Hepatocyte (in vitro differentiated cells): Measurements from ENCODE around the gene ZNF354C. TPM values are rescaled to one million over a fixed set of nuclear protein-coding genes. Genes with fewer than 3 reads are reported as not detected.

Experiments
- DNase-seq: peaks from one replicate; pipeline ENCODE4 v3.0.0-alpha.2; 2016; ENCODE audit warnings: low spot score
- H2AFZ ChIP-seq: fragments of 200-600 bp; sonication (generic); 2 replicates; pipeline ENCODE4 v1.6.0; 2016; ENCODE audit warnings: antibody characterized with exemption, mild to moderate bottlenecking
- H3K27ac ChIP-seq: fragments of 200-600 bp; sonication (generic); 2 replicates; pipeline ENCODE4 v1.5.1; 2016; ENCODE audit warnings: mild to moderate bottlenecking
- H3K27me3 ChIP-seq: fragments of 200-600 bp; sonication (generic); 2 replicates; pipeline ENCODE4 v1.6.1; 2016
- H3K36me3 ChIP-seq: fragments of 200-600 bp; sonication (generic); replicated peaks from 2 replicates; pipeline ENCODE4 v1.5.1; 2016; ENCODE audit warnings: low read depth; ENCODE audit not compliant: insufficient read depth
- H3K4me1 ChIP-seq: fragments of 200-600 bp; sonication (generic); 2 replicates; pipeline ENCODE4 v1.5.1; 2016; ENCODE audit warnings: mild to moderate bottlenecking, moderate library complexity; ENCODE audit not compliant: insufficient read depth
- H3K4me2 ChIP-seq: fragments of 200-600 bp; sonication (generic); 2 replicates; pipeline ENCODE4 v1.6.0; 2016
- H3K4me3 ChIP-seq: fragments of 200-600 bp; sonication (generic); 2 replicates; pipeline ENCODE4 v1.5.1; 2016; ENCODE audit warnings: mild to moderate bottlenecking
- H3K79me2 ChIP-seq: fragments of 200-600 bp; sonication (generic); 2 replicates; pipeline ENCODE4 v1.6.0; 2017; ENCODE audit warnings: mild to moderate bottlenecking
- H3K9me2 ChIP-seq: fragments of 200-600 bp; sonication (generic); replicated peaks from 2 replicates; pipeline ENCODE4 v1.6.0; 2017; ENCODE audit warnings: mild to moderate bottlenecking; ENCODE audit not compliant: insufficient read depth
- H3K9me3 ChIP-seq: fragments of 200-600 bp; sonication (generic); 2 replicates; pipeline ENCODE4 v1.5.1; 2016; ENCODE audit warnings: low read depth, mild to moderate bottlenecking
- H4K20me1 ChIP-seq: fragments of 200-600 bp; sonication (generic); 2 replicates; pipeline ENCODE4 v1.6.0; 2016; ENCODE audit warnings: mild to moderate bottlenecking; ENCODE audit not compliant: insufficient read depth, poor library complexity, severe bottlenecking
- CTCF ChIP-seq: fragments of 200-600 bp; sonication (generic); IDR thresholded peaks from 2 replicates; pipeline ENCODE4 v1.5.1; 2016; ENCODE audit warnings: antibody characterized with exemption, mild to moderate bottlenecking; ENCODE audit not compliant: poor library complexity
- EZH2 ChIP-seq: fragments of 200-600 bp; sonication (generic); IDR thresholded peaks from 2 replicates; pipeline ENCODE4 v1.6.1; 2016; ENCODE audit warnings: antibody characterized with exemption, mild to moderate bottlenecking, borderline replicate concordance
- EZH2phosphoT487 ChIP-seq: fragments of 200-600 bp; sonication (generic); IDR thresholded peaks from one replicate; pipeline ENCODE4 v1.6.1; 2018; ENCODE audit warnings: antibody characterized with exemption, mild to moderate bottlenecking, low read depth, moderate library complexity; ENCODE audit not compliant: unreplicated experiment, severe bottlenecking
- WGBS: methylation state at CpG from one replicate; pipeline ENCODE4 v1.1.6; 2016; ENCODE audit warnings: low lambda C conversion rate; ENCODE audit errors: missing lambda C conversion rate; 5-methylcytosine and 5-hydroxymethylcytosine counted together
- polyA plus RNA-seq: library from polyadenylated mRNA; unstranded; fragments of >200 nt; fragmentation: Nextera tagmentation; extraction: Ambion mirVana; gene quantifications from 2 replicates; pipeline ENCODE4 v1.2.1, GENCODE V29; 2016
- total RNA-seq: library from RNA; depleted of rRNA; stranded (reverse); fragments of >200 nt; gene quantifications from 2 replicates; pipeline ENCODE4 v1.2.3, GENCODE V29; 2014

ZNF354C gene
- total and polyA plus RNA-seq, 2 experiments from 2014 or later: 1.5 to 9.4 TPM

DNA sequence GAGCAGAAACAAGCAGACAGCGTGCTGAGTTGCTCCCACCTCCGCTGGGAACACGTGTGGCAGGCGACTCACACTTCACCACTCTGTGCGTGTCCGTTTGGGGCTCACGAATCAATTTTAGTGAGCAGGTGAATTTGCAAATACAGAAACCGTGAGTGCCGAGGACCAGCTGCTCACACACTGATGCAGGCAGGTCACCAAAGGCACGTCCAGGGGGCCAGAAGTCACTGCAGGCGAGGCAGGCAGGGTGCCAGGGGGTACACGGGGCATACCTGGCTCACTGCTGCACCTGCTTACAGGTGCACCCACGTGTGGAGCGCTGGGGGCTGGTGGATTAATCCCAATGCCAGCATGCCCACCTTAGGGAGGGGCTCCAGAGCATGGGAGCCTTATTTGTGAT is 68.8 kb downstream of the ZNF354C start:
- H3K9me2 ChIP-seq: no peaks in the 10 kb centered on the region
- TF ChIP-seq EZH2phosphoT487 (no peak), CTCF (no peak), EZH2 (no peak)
- no peaks in the 10 kb centered on the region for H3K4me1 ChIP-seq
- H3K27me3 ChIP-seq: no peaks in the 10 kb centered on the region
- H3K4me3 ChIP-seq: no peak overlapping the region
- no peaks in the 10 kb centered on the region for H3K9me3 ChIP-seq
- 90% methylated on average over 14 of the region's 14 CpGs for WGBS
- H3K79me2 ChIP-seq: no peaks in the 10 kb centered on the region
- no peaks in the 10 kb centered on the region for H3K36me3 ChIP-seq
- DNase-seq: no peak
- no peak overlapping the region for H3K4me2 ChIP-seq
- H3K27ac ChIP-seq: no peak overlapping the region
- H4K20me1 ChIP-seq: no peaks in the 10 kb centered on the region
- no peak overlapping the region for H2AFZ ChIP-seq

GRCh38 chr5:179129607-179130071 is 69.5 kb downstream of the ZNF354C start:
- H3K4me2 ChIP-seq: no peak overlapping the region
- H3K27me3 ChIP-seq: no peaks in the 10 kb centered on the region
- H3K4me3 ChIP-seq: no peak overlapping the region
- no peaks in the 10 kb centered on the region for H3K79me2 ChIP-seq
- no peak overlapping the region for H2AFZ ChIP-seq
- H3K36me3 ChIP-seq: no peaks in the 10 kb centered on the region
- H3K27ac ChIP-seq: no peak overlapping the region
- DNase-seq: no peak
- no peaks in the 10 kb centered on the region for H3K9me3 ChIP-seq
- H4K20me1 ChIP-seq: no peaks in the 10 kb centered on the region
- H3K9me2 ChIP-seq: no peaks in the 10 kb centered on the region
- TF ChIP-seq EZH2 (no peak), EZH2phosphoT487 (no peak), CTCF (no peak)
- H3K4me1 ChIP-seq: no peaks in the 10 kb centered on the region
- WGBS: 96% methylated on average over 18 of the region's 18 CpGs

- Histone ChIP-seq H3K9me3 (no peaks in the 10 kb centered on the region), H3K4me3 (no peak overlapping the region), H3K4me1 (no peaks in the 10 kb centered on the region), H3K27me3 (no peaks in the 10 kb centered on the region), H3K4me2 (no peak overlapping the region), H3K79me2 (no peaks in the 10 kb centered on the region), H2AFZ (no peak overlapping the region), H3K36me3 (no peaks in the 10 kb centered on the region), H3K9me2 (no peaks in the 10 kb centered on the region), H3K27ac (no peak overlapping the region), H4K20me1 (no peaks in the 10 kb centered on the region)
- 97% methylated on average over 14 of the region's 14 CpGs for WGBS
- DNase-seq: no peak
- TF ChIP-seq EZH2 (no peak), EZH2phosphoT487 (no peak), CTCF (no peak)
Observed at GRCh38 chr5:179130101-179130681, 70.0 kb downstream of the ZNF354C start.

- no peaks in the 10 kb centered on the region for H3K4me1 ChIP-seq
- no peaks in the 10 kb centered on the region for H3K9me3 ChIP-seq
- H3K79me2 ChIP-seq: no peaks in the 10 kb centered on the region
- 93% methylated on average over 10 of the region's 10 CpGs for WGBS
- no peak for DNase-seq
- H3K27me3 ChIP-seq: no peaks in the 10 kb centered on the region
- H3K4me3 ChIP-seq: no peak overlapping the region
- no peaks in the 10 kb centered on the region for H3K9me2 ChIP-seq
- H3K36me3 ChIP-seq: no peaks in the 10 kb centered on the region
- no peak overlapping the region for H3K4me2 ChIP-seq
- no peak overlapping the region for H3K27ac ChIP-seq
- TF ChIP-seq EZH2phosphoT487 (no peak), CTCF (no peak), EZH2 (no peak)
- no peaks in the 10 kb centered on the region for H4K20me1 ChIP-seq
- H2AFZ ChIP-seq: no peak overlapping the region
Observed at GRCh38 chr5:179131321-179131835, 71.2 kb downstream of the ZNF354C start.
